Effector memory CD4-positive, alpha-beta T cell (primary cell): ENCODE data around the gene AMMECR1.

Experiments used
- DNase-seq, 3 donors: peaks; one replicate each; pipeline ENCODE4 v3.0.0-alpha.2; 2020
- H3K27ac ChIP-seq: 2 replicates; pipeline ENCODE4 v1.7.0; 2013; ENCODE audit warnings: mild to moderate bottlenecking, low read length, moderate library complexity; ENCODE audit not compliant: insufficient read depth, poor library complexity, severe bottlenecking
- H3K27me3 ChIP-seq: replicated peaks from 2 replicates; pipeline ENCODE4 v1.7.0; 2013; ENCODE audit warnings: mild to moderate bottlenecking, low read length; ENCODE audit not compliant: insufficient read depth, control insufficient read depth, poor library complexity, severe bottlenecking
- H3K36me3 ChIP-seq: 2 replicates; pipeline ENCODE4 v1.7.0; 2013; ENCODE audit warnings: mild to moderate bottlenecking, low read length, moderate library complexity; ENCODE audit not compliant: control insufficient read depth, insufficient read depth
- H3K4me1 ChIP-seq: 2 replicates; pipeline ENCODE4 v1.7.0; 2013; ENCODE audit warnings: low read length, mild to moderate bottlenecking; ENCODE audit not compliant: control insufficient read depth, insufficient read depth, poor library complexity, severe bottlenecking
- H3K4me3 ChIP-seq: 2 replicates; pipeline ENCODE4 v1.7.0; 2013; ENCODE audit warnings: low read length, low read depth, mild to moderate bottlenecking; ENCODE audit not compliant: insufficient read depth, poor library complexity, severe bottlenecking
- H3K9me3 ChIP-seq: 2 replicates; pipeline ENCODE4 v1.7.0; 2013; ENCODE audit warnings: mild to moderate bottlenecking, low read length, moderate library complexity; ENCODE audit not compliant: control insufficient read depth

AMMECR1 gene

DNA sequence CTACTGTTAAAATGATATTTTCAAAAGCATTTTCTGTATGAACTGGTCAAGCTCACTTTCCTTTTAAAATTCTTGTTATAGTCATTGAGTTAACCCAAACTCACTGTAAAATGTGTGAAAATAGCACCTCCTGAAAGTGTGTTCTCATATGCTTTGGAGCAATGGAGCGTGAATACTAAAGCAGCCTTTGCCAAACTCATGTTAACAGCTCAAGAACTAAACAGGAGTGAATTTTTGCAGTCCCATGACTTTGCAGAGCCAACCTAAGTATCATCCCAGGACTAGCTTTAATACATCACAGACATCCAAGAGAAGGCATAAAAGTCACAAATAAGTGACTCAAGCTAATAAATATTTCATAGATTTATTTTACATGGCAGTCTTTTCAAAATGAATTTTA, 2.3 kb downstream of the AMMECR1 start:
- Histone ChIP-seq H3K36me3 (no peaks in the 10 kb centered on the region), H3K4me3 (no peak overlapping the region), H3K4me1 (peaks cover 5% of the 10 kb centered on the region), H3K9me3 (no peaks in the 10 kb centered on the region), H3K27me3 (no peaks in the 10 kb centered on the region), H3K27ac (no peak overlapping the region)
- DNase-seq = no peak

GRCh38 chrX:110311437-110312230, 6.3 kb downstream of the AMMECR1 start:
- H3K4me3 ChIP-seq = no peak overlapping the region
- no peaks in the 10 kb centered on the region for H3K9me3 ChIP-seq
- H3K27me3 ChIP-seq = no peaks in the 10 kb centered on the region
- peaks cover 5% of the 10 kb centered on the region for H3K4me1 ChIP-seq
- no peaks in the 10 kb centered on the region for H3K36me3 ChIP-seq
- no peak for DNase-seq
- no peak overlapping the region for H3K27ac ChIP-seq

DNA sequence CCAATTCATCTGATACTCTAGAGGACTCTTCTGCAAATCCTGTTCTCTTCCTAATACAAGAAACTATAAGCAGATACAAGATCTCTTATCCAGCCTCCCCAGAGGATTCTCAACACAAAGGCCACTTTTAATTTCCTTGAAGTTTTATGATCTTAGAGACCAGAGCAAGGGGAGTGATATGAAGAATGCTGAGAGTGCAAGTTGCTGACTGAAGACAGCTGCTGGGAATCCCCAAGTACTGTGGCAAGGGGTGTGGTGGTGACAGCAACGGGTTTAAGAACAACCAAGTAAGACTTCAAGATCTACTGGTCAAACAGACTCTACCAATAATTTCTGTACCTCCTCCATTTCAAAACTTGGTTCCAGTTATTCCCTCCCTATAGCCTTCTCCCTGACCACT, 7.0 kb downstream of the AMMECR1 start:
- DNase-seq = peak in 1 of 3 donors; percentile 12
- Histone ChIP-seq H3K27ac (no peak overlapping the region), H3K36me3 (no peaks in the 10 kb centered on the region), H3K9me3 (no peaks in the 10 kb centered on the region), H3K27me3 (no peaks in the 10 kb centered on the region), H3K4me1 (peaks cover 5% of the 10 kb centered on the region), H3K4me3 (no peak overlapping the region)

- DNase-seq = no peak
- Histone ChIP-seq H3K4me1 (peaks cover 5% of the 10 kb centered on the region), H3K27me3 (no peaks in the 10 kb centered on the region), H3K9me3 (no peaks in the 10 kb centered on the region), H3K36me3 (no peaks in the 10 kb centered on the region), H3K4me3 (no peak overlapping the region), H3K27ac (no peak overlapping the region)
These were observed 7.7 kb downstream of the AMMECR1 start for GRCh38 chrX:110310000-110310790.

- no peak overlapping the region for H3K4me3 ChIP-seq
- H3K36me3 ChIP-seq = no peaks in the 10 kb centered on the region
- no peak overlapping the region for H3K27ac ChIP-seq
- H3K9me3 ChIP-seq = no peaks in the 10 kb centered on the region
- DNase-seq = no peak
- H3K4me1 ChIP-seq = no peaks in the 10 kb centered on the region
- no peaks in the 10 kb centered on the region for H3K27me3 ChIP-seq
These were observed 9.7 kb downstream of the AMMECR1 start for GRCh38 chrX:110308220-110308619.

- Histone ChIP-seq H3K4me1 (no peaks in the 10 kb centered on the region), H3K36me3 (no peaks in the 10 kb centered on the region), H3K27me3 (no peaks in the 10 kb centered on the region), H3K9me3 (peaks cover 8% of the 10 kb centered on the region), H3K4me3 (no peak overlapping the region), H3K27ac (no peak overlapping the region)
- DNase-seq = no peak
These were observed 13.0 kb downstream of the AMMECR1 start for GRCh38 chrX:110304884-110305283.

- Histone ChIP-seq H3K4me3 (no peak overlapping the region), H3K27me3 (no peaks in the 10 kb centered on the region), H3K4me1 (no peaks in the 10 kb centered on the region), H3K36me3 (no peaks in the 10 kb centered on the region), H3K27ac (no peak overlapping the region), H3K9me3 (peaks cover 8% of the 10 kb centered on the region)
- no peak for DNase-seq
These were observed 13.5 kb downstream of the AMMECR1 start for GRCh38 chrX:110304371-110304770.

- Histone ChIP-seq H3K4me3 (no peak overlapping the region), H3K9me3 (peaks cover 8% of the 10 kb centered on the region), H3K36me3 (no peaks in the 10 kb centered on the region), H3K4me1 (no peaks in the 10 kb centered on the region), H3K27ac (no peak overlapping the region), H3K27me3 (no peaks in the 10 kb centered on the region)
- no peak for DNase-seq
These were observed 14.9 kb downstream of the AMMECR1 start for GRCh38 chrX:110302975-110303374.

- no peaks in the 10 kb centered on the region for H3K4me1 ChIP-seq
These were observed 16.7 kb downstream of the AMMECR1 start for GRCh38 chrX:110301194-110301593.

GRCh38 chrX:110294087-110294486, 23.8 kb downstream of the AMMECR1 start:
- H3K4me3 ChIP-seq = no peak overlapping the region
- no peaks in the 10 kb centered on the region for H3K4me1 ChIP-seq
- no peak for DNase-seq
- H3K27ac ChIP-seq = no peak overlapping the region
- H3K9me3 ChIP-seq = no peaks in the 10 kb centered on the region
- no peaks in the 10 kb centered on the region for H3K36me3 ChIP-seq
- H3K27me3 ChIP-seq = no peaks in the 10 kb centered on the region

More at GRCh38 chrX:110301194-110301593, 16.7 kb downstream of the AMMECR1 start:
- Histone ChIP-seq H3K27ac (no peak overlapping the region), H3K27me3 (no peaks in the 10 kb centered on the region), H3K9me3 (peaks cover 8% of the 10 kb centered on the region), H3K4me3 (no peak overlapping the region), H3K36me3 (no peaks in the 10 kb centered on the region)
- DNase-seq = no peak
